ENCODE data around the gene UGT1A7.

The UGT1A7 gene

DNA sequence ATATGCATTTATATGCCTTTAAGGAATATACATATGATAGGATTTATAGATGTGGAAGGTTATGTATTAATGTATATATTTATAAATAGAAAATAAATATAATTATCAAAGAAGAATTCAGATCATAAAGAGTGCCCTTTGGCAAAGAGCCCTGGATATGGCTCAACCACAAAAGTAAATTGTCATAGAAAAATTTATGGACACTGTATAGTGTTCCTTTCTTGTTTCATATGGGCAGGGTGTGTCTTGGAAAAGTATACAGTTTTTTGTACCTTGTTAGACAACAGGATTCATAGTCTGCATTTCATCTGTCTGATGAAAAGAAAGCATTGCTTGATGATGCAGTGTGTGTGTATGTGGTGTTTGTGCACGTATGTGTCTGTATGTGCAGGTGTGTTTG is 2.9 kb downstream of the UGT1A7 start:
- H3K4me1 ChIP-seq (ENCODE audit: control insufficient read depth, insufficient read depth, low read length), result no peaks in the 10 kb centered on the region
- H3K9ac ChIP-seq (ENCODE audit: low read depth, low read length), result no peak overlapping the region
- peaks cover 4% of the 10 kb centered on the region for H3K27me3 ChIP-seq (ENCODE audit: control insufficient read depth, insufficient read depth, low read length)
- no peak overlapping the region for H3K4me3 ChIP-seq (ENCODE audit: low read length)
- H3K4me2 ChIP-seq (ENCODE audit: low read length), result no peak overlapping the region
- no peaks in the 10 kb centered on the region for H3K36me3 ChIP-seq (ENCODE audit: insufficient read depth, low read length)
- no peaks in the 10 kb centered on the region for H3K9me3 ChIP-seq (replicated peaks; ENCODE audit: low read length)

DNA sequence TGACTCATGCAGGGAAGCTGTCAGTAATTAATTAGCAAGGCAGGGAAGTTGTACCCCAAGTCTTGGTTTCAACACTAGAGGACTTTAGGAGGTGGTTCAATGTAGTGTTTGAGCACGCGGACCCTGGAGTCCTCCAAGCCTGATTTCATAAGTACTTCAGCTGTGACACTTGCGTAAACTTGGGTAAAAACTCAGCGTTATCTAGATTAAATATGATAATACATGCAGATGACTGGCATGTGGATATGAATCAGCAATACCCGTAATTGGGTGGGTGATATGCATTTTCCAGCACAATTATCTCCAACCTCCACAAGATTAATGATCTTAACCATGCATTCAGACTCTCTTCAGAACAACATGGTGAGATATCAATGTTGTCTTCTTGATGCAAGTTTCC is 5.2 kb downstream of the UGT1A7 start:
- H3K36me3 ChIP-seq (ENCODE audit: insufficient read depth, low read length), result no peaks in the 10 kb centered on the region
- no peaks in the 10 kb centered on the region for H3K4me1 ChIP-seq (ENCODE audit: control insufficient read depth, insufficient read depth, low read length)
- no peak overlapping the region for H3K4me2 ChIP-seq (ENCODE audit: low read length)
- H3K9me3 ChIP-seq (replicated peaks; ENCODE audit: low read length), result no peaks in the 10 kb centered on the region
- no peak overlapping the region for H3K9ac ChIP-seq (ENCODE audit: low read depth, low read length)
- H3K27me3 ChIP-seq (ENCODE audit: control insufficient read depth, insufficient read depth, low read length), result peaks cover 4% of the 10 kb centered on the region
- no peak overlapping the region for H3K4me3 ChIP-seq (ENCODE audit: low read length)

DNA sequence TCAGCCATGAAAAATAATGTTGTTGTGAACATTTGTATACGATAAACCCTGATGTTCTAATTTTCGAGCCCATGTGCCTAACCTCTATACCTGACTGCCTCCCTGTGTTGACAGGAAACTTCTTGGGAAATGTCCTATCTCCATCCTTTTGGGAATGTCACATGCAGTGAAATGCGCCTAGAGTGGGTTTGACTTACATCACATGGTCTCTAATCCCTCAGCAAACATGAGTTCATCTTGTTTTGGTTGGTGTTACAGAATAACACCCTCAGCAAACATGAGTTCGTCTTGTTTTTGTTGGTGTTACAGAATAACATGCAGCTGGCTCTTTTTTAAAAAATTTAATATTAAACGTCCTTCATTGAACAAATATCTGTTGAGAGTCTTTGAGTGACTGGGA is 6.6 kb downstream of the UGT1A7 start:
- Histone ChIP-seq H3K27me3 (ENCODE audit: control insufficient read depth, insufficient read depth, low read length) (no peaks in the 10 kb centered on the region), H3K9me3 (replicated peaks; ENCODE audit: low read length) (no peaks in the 10 kb centered on the region), H3K4me3 (ENCODE audit: low read length) (no peak overlapping the region), H3K4me1 (ENCODE audit: control insufficient read depth, insufficient read depth, low read length) (no peaks in the 10 kb centered on the region), H3K9ac (ENCODE audit: low read depth, low read length) (no peak overlapping the region), H3K4me2 (ENCODE audit: low read length) (no peak overlapping the region), H3K36me3 (ENCODE audit: insufficient read depth, low read length) (no peaks in the 10 kb centered on the region)

DNA sequence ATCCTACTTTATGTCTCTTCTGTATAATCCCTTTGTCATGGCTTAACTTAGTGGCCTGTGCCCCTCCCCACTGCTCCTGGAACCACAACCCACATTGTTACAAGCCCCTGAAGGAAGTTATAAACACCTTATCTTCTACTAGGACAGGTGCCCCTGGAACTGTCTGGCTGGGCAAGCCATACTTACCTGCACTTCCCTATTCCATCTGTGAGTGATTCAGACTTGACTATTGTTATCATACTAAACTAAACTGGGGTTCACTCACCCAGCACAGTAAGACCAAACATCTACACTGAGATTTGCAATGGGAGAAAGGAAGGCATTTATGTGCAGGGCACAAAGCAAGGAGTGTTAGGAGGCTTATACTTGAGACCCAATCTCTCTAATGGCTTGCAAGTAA is 7.3 kb downstream of the UGT1A7 start:
- H3K4me3 ChIP-seq (ENCODE audit: low read length), result no peak overlapping the region
- H3K4me1 ChIP-seq (ENCODE audit: control insufficient read depth, insufficient read depth, low read length), result no peaks in the 10 kb centered on the region
- H3K4me2 ChIP-seq (ENCODE audit: low read length), result no peak overlapping the region
- H3K36me3 ChIP-seq (ENCODE audit: insufficient read depth, low read length), result no peaks in the 10 kb centered on the region
- no peaks in the 10 kb centered on the region for H3K9me3 ChIP-seq (replicated peaks; ENCODE audit: low read length)
- H3K27me3 ChIP-seq (ENCODE audit: control insufficient read depth, insufficient read depth, low read length), result no peaks in the 10 kb centered on the region
- no peak overlapping the region for H3K9ac ChIP-seq (ENCODE audit: low read depth, low read length)

DNA sequence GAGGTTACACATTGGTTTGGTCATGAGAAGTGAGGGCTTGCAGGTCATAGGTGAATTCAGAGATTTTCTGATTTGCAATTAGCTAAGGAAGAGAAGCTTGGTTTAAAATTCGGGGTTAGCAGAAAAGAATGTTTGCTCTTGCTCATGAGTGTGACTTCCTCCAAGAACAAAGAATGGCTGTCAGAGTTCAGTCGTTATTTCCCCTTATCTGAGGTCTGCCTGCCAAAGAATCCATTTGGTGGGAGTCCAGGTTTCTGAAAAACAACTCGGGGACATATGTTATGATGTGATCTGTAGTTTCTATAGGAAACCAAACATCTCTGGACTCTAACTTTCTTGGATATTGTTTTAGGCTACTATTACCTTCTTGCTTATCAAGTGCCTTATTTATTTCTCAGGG is 7.8 kb downstream of the UGT1A7 start:
- H3K9me3 ChIP-seq (replicated peaks; ENCODE audit: low read length), result no peaks in the 10 kb centered on the region
- no peaks in the 10 kb centered on the region for H3K36me3 ChIP-seq (ENCODE audit: insufficient read depth, low read length)
- H3K9ac ChIP-seq (ENCODE audit: low read depth, low read length), result no peak overlapping the region
- H3K4me1 ChIP-seq (ENCODE audit: control insufficient read depth, insufficient read depth, low read length), result no peaks in the 10 kb centered on the region
- H3K4me2 ChIP-seq (ENCODE audit: low read length), result no peak overlapping the region
- H3K27me3 ChIP-seq (ENCODE audit: control insufficient read depth, insufficient read depth, low read length), result no peaks in the 10 kb centered on the region
- H3K4me3 ChIP-seq (ENCODE audit: low read length), result no peak overlapping the region

DNA sequence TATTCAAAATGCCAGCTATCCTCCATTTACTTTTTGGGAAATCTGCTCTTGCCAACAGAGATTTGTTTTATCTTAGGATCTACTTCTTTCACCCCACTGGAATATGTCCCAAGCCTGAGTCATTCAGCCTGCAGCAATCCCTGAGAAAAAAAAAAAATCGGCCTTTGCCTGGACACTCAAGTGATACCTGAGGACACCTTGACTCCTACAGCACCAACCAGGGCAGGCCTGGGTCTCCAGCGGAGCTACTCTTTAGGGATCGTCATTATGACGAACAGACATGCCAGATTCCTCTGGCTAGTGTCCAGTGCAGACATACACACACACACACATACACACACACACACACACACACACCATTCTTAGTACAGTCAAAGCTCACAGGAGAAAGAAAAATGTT is 8.7 kb downstream of the UGT1A7 start:
- Histone ChIP-seq H3K9ac (ENCODE audit: low read depth, low read length) (no peak overlapping the region), H3K4me1 (ENCODE audit: control insufficient read depth, insufficient read depth, low read length) (no peaks in the 10 kb centered on the region)

DNA sequence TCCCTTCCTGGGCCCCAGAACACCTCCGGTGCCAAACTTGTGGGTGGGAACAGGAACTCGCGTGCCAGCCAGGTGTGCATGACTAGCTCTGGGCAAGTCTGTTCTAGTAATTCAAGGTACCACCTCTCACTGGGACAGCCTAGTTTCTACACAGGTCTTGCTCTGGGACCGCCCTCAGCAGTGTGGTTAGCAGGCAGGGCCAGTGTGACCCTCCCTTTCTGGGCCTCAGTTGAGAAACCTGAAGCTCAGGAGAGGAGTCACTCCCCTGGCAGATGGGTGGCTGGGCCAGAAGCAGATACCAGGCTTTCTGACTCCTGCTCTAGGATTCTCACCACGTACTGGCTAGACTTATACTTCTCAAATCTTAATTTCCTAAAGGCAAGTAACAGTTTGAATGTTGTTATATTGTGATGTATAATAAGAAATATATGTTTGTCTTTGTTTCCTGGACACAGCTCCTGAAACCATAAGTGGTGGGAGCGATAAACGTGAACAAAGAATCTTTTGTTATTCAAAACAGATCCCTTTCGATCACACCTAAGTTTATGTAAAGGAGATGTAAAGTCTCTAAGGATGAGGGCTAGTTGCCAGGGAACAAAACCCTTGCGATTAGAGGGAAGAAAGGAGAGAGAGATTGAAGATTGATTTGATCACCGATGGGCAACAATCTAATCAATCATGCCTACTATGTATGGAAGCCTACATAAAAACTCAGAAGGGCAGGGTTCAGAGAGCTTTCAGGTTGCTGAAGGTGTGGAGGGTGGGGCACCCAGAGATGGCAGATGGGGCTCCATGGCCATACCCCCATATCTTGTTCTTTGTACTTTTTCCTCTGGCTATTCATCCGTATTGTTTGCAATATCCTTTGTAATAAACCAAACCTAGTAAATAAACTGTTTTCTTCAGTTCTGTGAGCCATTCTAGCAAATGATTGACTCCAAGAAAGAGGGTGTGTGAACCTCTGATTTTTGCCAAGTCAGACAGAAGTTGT is 10.0 kb downstream of the UGT1A7 start:
- H3K27me3 ChIP-seq (ENCODE audit: control insufficient read depth, insufficient read depth, low read length), result no peaks in the 10 kb centered on the region
- no peak overlapping the region for H3K9ac ChIP-seq (ENCODE audit: low read depth, low read length)
- no peaks in the 10 kb centered on the region for H3K4me1 ChIP-seq (ENCODE audit: control insufficient read depth, insufficient read depth, low read length)
- no peak overlapping the region for H3K4me3 ChIP-seq (ENCODE audit: low read length)
- H3K36me3 ChIP-seq (ENCODE audit: insufficient read depth, low read length), result no peaks in the 10 kb centered on the region
- no peaks in the 10 kb centered on the region for H3K9me3 ChIP-seq (replicated peaks; ENCODE audit: low read length)
- no peak overlapping the region for H3K4me2 ChIP-seq (ENCODE audit: low read length)

More for the DNA sequence above, 8.7 kb downstream of the UGT1A7 start:
- no peaks in the 10 kb centered on the region for H3K27me3 ChIP-seq (ENCODE audit: control insufficient read depth, insufficient read depth, low read length)
- H3K4me3 ChIP-seq (ENCODE audit: low read length), result no peak overlapping the region
- no peaks in the 10 kb centered on the region for H3K9me3 ChIP-seq (replicated peaks; ENCODE audit: low read length)
- H3K4me2 ChIP-seq (ENCODE audit: low read length), result no peak overlapping the region
- no peaks in the 10 kb centered on the region for H3K36me3 ChIP-seq (ENCODE audit: insufficient read depth, low read length)

DNA sequence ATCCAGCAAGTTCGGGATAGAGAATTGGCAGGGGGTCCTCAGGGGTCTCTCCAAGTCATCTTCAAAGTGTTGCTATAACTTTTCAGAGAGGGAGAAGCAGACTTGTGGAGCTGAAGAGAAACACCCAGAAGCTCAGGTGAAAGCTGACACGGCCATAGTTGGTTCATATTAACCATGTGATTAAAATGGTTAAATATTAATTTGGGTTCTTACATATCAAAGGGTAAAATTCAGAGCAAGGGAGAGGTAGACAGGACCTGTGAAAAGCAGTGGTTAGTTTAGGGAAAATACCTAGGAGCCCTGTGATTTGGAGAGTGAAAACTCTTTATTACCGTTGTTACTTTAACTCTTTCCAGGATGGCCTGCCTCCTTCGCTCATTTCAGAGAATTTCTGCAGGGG is 10.9 kb downstream of the UGT1A7 start, which contains the start of gene UGT1A6:
TSS of gene UGT1A6 (plus strand) at position 243 of the 400 bp plus-strand sequence. CDS start at position 358, 115 bp downstream.
- no peaks in the 10 kb centered on the region for H3K9me3 ChIP-seq (replicated peaks; ENCODE audit: low read length)
- H3K27me3 ChIP-seq (ENCODE audit: control insufficient read depth, insufficient read depth, low read length), result no peaks in the 10 kb centered on the region
- no peak within 1 kb of the TSS for H3K4me2 ChIP-seq (ENCODE audit: low read length)
- no peaks in the 10 kb centered on the region for H3K36me3 ChIP-seq (ENCODE audit: insufficient read depth, low read length)
- H3K4me3 ChIP-seq (ENCODE audit: low read length), result no peak within 1 kb of the TSS
- H3K4me1 ChIP-seq (ENCODE audit: control insufficient read depth, insufficient read depth, low read length), result no peaks in the 10 kb centered on the region
- H3K9ac ChIP-seq (ENCODE audit: low read depth, low read length), result no peak within 1 kb of the TSS

DNA sequence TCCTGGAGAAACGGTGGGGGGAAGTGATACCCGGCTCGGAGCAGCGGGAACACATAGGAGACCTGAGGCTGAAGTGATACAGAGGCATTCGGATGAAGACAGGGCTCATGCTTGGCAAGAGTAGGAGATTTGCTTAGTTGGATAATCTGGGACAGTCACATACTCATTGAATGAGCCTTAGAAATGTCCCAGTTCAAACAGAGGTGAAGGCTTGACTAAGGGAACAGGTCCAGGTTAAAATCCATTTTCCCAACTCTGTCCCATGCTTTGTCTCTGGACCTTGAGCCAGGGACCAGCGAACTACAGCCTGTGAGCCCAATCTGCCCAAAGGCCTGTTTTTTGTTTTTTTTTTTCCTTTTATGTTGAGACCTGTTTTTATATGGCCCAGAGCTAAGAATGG is 12.3 kb downstream of the UGT1A7 start:
- Histone ChIP-seq H3K4me2 (ENCODE audit: low read length) (no peak overlapping the region), H3K4me3 (ENCODE audit: low read length) (no peak overlapping the region), H3K36me3 (ENCODE audit: insufficient read depth, low read length) (no peaks in the 10 kb centered on the region), H3K4me1 (ENCODE audit: control insufficient read depth, insufficient read depth, low read length) (no peaks in the 10 kb centered on the region), H3K9me3 (replicated peaks; ENCODE audit: low read length) (no peaks in the 10 kb centered on the region), H3K9ac (ENCODE audit: low read depth, low read length) (no peak overlapping the region), H3K27me3 (ENCODE audit: control insufficient read depth, insufficient read depth, low read length) (no peaks in the 10 kb centered on the region)

DNA sequence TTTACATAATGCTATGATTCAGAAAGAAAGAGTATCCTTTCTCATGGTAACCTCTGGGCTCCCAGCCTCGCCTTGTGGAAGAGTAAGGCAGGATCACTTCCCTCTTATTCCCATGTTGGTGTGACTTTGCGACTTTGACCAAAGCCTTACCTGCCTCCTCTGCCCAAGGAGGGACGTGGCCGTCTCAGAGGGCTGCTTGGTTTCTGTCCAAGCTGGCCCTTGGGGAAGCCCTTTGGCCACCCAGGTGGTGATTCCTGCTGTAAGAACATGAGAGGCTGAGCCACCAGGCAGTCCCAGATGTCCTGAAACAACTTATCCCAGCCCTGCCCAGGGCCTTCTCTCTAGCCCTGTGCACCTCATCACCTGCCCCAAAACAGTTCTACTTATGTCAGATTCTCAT is 17.0 kb downstream of the UGT1A7 start:
- peaks cover 3% of the 10 kb centered on the region for H3K4me1 ChIP-seq (ENCODE audit: control insufficient read depth, insufficient read depth, low read length)
- no peak overlapping the region for H3K9ac ChIP-seq (ENCODE audit: low read depth, low read length)
- no peaks in the 10 kb centered on the region for H3K36me3 ChIP-seq (ENCODE audit: insufficient read depth, low read length)
- no peaks in the 10 kb centered on the region for H3K27me3 ChIP-seq (ENCODE audit: control insufficient read depth, insufficient read depth, low read length)
- H3K4me2 ChIP-seq (ENCODE audit: low read length), result no peak overlapping the region
- H3K9me3 ChIP-seq (replicated peaks; ENCODE audit: low read length), result no peaks in the 10 kb centered on the region
- H3K4me3 ChIP-seq (ENCODE audit: low read length), result no peak overlapping the region

DNA sequence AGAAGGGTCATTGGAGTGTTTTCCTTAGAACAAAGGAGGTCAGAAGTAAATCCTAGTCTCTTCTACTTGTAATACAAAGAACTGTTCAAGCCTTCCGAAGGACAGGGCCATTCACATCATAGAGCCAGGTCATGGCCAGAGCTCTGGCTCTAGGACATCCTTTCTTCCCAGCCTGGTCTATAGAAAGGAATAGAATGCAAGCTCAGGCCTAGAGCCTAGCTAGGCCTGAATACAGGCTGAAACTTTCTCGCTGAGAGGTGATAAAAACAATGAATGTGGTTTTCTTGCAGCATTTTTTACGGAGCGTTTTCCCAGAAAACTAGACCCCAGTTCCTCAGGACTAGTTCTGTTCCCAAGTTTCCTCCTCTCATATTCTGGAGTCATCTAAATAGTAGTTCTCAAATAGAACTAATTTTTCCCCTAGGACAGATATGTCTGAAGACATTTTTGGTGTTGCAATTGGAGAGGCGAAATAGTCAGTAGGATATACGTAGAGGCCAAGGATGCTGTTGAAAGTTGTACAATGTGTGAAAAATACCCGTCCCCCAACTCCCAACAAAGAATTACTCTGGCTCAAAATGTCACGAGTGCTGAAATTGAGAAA is 17.8 kb downstream of the UGT1A7 start:
- H3K4me3 ChIP-seq (ENCODE audit: low read length), result no peak overlapping the region
- no peaks in the 10 kb centered on the region for H3K27me3 ChIP-seq (ENCODE audit: control insufficient read depth, insufficient read depth, low read length)
- H3K9ac ChIP-seq (ENCODE audit: low read depth, low read length), result no peak overlapping the region
- no peaks in the 10 kb centered on the region for H3K9me3 ChIP-seq (replicated peaks; ENCODE audit: low read length)
- no peaks in the 10 kb centered on the region for H3K36me3 ChIP-seq (ENCODE audit: insufficient read depth, low read length)
- peaks cover 3% of the 10 kb centered on the region for H3K4me1 ChIP-seq (ENCODE audit: control insufficient read depth, insufficient read depth, low read length)
- no peak overlapping the region for H3K4me2 ChIP-seq (ENCODE audit: low read length)

All from skeletal muscle satellite cell (primary cell).